G401 (cell line): ENCODE data around the gene TSPEAR. TPM values are rescaled to one million over a fixed set of nuclear protein-coding genes. Genes with fewer than 3 reads are reported as not detected.

Source experiments
- DNase-seq: peaks from one replicate; pipeline ENCODE4 v3.0.0-alpha.2; 2015; ENCODE audit warnings: low spot score
- in situ Hi-C: cut with HindIII; loops from 2 replicates; pipeline ENCODE4 v1.10.0; 2016; ENCODE audit warnings: low sequenced_read_pairs, mixed read lengths
- total RNA-seq: library from RNA; depleted of rRNA; stranded (reverse); fragments of >200 nt; shearing (Covaris generic); gene quantifications from 2 replicates; pipeline ENCODE4 v1.2.3, GENCODE V29; 2014

The TSPEAR gene
- total RNA-seq, 1 experiment from 2014 or later: not detected

GRCh38 chr21:44531606-44532564, 179.5 kb downstream of the TSPEAR start:
- in situ Hi-C loops: no loop called here
- DNase-seq: no peak

GRCh38 chr21:44530903-44531605, 180.3 kb downstream of the TSPEAR start:
- in situ Hi-C loops: no loop called here
- DNase-seq: no peak

- in situ Hi-C loops: no loop called here
- no peak for DNase-seq
Observed at GRCh38 chr21:44530221-44530902, 181.0 kb downstream of the TSPEAR start.

GRCh38 chr21:44529503-44530125, 181.8 kb downstream of the TSPEAR start:
- DNase-seq: no peak
- in situ Hi-C loops: no loop called here

GRCh38 chr21:44529011-44529421, 182.4 kb downstream of the TSPEAR start:
- in situ Hi-C loops: no loop called here
- DNase-seq: no peak

- in situ Hi-C loops: no loop called here
- DNase-seq: no peak
Observed at GRCh38 chr21:44528634-44528995, 182.8 kb downstream of the TSPEAR start.

GRCh38 chr21:44527983-44528633, 183.3 kb downstream of the TSPEAR start:
- in situ Hi-C loops: no loop called here
- DNase-seq: no peak

- in situ Hi-C loops: no loop called here
- no peak for DNase-seq
Observed at GRCh38 chr21:44527156-44527982, 184.0 kb downstream of the TSPEAR start.

- no peak for DNase-seq
- in situ Hi-C loops: no loop called here
Observed at GRCh38 chr21:44526096-44526997, 185.0 kb downstream of the TSPEAR start.

- DNase-seq: no peak
- in situ Hi-C loops: no loop called here
Observed at GRCh38 chr21:44525391-44526095, 185.8 kb downstream of the TSPEAR start.

- DNase-seq: no peak
- in situ Hi-C loops: no loop called here
Observed at GRCh38 chr21:44524414-44525371, 186.7 kb downstream of the TSPEAR start.

- DNase-seq: no peak
- in situ Hi-C loops: no loop called here
Observed at GRCh38 chr21:44523567-44524413, 187.6 kb downstream of the TSPEAR start.

GRCh38 chr21:44522753-44523204, 188.6 kb downstream of the TSPEAR start:
- in situ Hi-C loops: no loop called here
- DNase-seq: no peak

GRCh38 chr21:44521928-44522752, 189.2 kb downstream of the TSPEAR start:
- DNase-seq: no peak
- in situ Hi-C loops: no loop called here
